ENCODE results near the gene CADPS.

The CADPS gene

GRCh38 chr3:62805580-62806277 lies 69.5 kb downstream of the CADPS start:
- no peak overlapping the region for H3K4me3 ChIP-seq (ENCODE audit: low read depth, low read length)
- DNase-seq (ENCODE audit: low read depth): no peak
- no peak for TF ChIP-seq CTCF (IDR thresholded peaks at IDR 0.05; ENCODE audit: low read depth, low read length, missing control alignments)

GRCh38 chr3:62805106-62805505 lies 70.1 kb downstream of the CADPS start:
- no peak overlapping the region for H3K4me3 ChIP-seq (ENCODE audit: low read depth, low read length)
- no peak for DNase-seq (ENCODE audit: low read depth)
- no peak for TF ChIP-seq CTCF (IDR thresholded peaks at IDR 0.05; ENCODE audit: low read depth, low read length, missing control alignments)

GRCh38 chr3:62803276-62803675 lies 71.9 kb downstream of the CADPS start:
- H3K4me3 ChIP-seq (ENCODE audit: low read depth, low read length): no peak overlapping the region
- no peak for DNase-seq (ENCODE audit: low read depth)
- no peak for TF ChIP-seq CTCF (IDR thresholded peaks at IDR 0.05; ENCODE audit: low read depth, low read length, missing control alignments)

GRCh38 chr3:62798000-62798399 lies 77.2 kb downstream of the CADPS start:
- no peak overlapping the region for H3K4me3 ChIP-seq (ENCODE audit: low read depth, low read length)
- DNase-seq (ENCODE audit: low read depth): no peak
- no peak for TF ChIP-seq CTCF (IDR thresholded peaks at IDR 0.05; ENCODE audit: low read depth, low read length, missing control alignments)

- no peak for TF ChIP-seq CTCF (IDR thresholded peaks at IDR 0.05; ENCODE audit: low read depth, low read length, missing control alignments)
- no peak overlapping the region for H3K4me3 ChIP-seq (ENCODE audit: low read depth, low read length)
Measured at GRCh38 chr3:62797132-62797531, 78.1 kb downstream of the CADPS start.

GRCh38 chr3:62795978-62796657 lies 79.1 kb downstream of the CADPS start:
- no peak overlapping the region for H3K4me3 ChIP-seq (ENCODE audit: low read depth, low read length)
- DNase-seq (ENCODE audit: low read depth): no peak
- TF ChIP-seq CTCF (IDR thresholded peaks at IDR 0.05; ENCODE audit: low read depth, low read length, missing control alignments): no peak

More at GRCh38 chr3:62797132-62797531, 78.1 kb downstream of the CADPS start:
- no peak for DNase-seq (ENCODE audit: low read depth)

Measured in GM12864 (cell line).